Stimulated activated CD4-positive, alpha-beta T cell treated with anti-CD3 and anti-CD28 coated beads, Interleukin-1b, Interleukin-23, amount 100 ng/mL, for 24 hours (primary cell): ENCODE measurements around the gene MAP3K6.

ENCODE experiments used
- DNase-seq, 4 experiments: peaks; one replicate each; pipeline ENCODE4 v3.0.0-alpha.2; 2020; ENCODE audit warnings: low read depth in 4 of 4, low spot score in 1 of 4

Gene MAP3K6

DNA sequence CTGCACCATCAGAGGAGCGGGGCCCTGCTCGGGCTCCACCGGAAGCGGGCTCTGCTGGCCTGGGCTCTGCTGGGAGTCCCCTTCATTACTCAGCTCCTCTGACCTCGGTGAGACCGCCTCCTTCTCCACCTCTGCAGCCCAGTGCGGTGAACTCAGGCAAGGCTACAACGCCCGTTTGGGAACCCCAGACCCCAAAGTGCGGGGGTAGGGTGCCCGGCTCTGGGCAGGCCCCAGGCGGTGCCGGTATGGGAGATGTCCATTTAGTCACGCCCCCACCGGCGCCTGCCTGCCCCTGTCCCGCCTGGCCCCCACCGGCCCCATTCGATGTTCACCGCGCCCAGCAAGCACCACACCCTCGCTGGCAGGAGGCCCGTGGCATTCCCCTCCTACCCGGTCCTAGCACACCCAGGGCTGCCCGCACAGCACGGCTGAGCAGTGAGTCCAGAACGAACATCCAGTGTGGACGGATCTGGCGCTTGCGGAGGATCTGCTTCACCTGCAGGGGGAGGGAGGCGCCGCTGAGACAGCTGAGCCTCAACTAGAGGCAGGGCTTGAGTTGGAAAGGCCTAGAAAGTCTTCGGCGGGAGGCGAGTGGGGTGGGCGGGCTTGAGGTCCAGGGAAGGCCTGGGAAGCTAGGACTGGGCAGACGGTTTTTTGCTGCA is 10.0 kb downstream of the MAP3K6 start:
- DNase-seq = no peak

DNA sequence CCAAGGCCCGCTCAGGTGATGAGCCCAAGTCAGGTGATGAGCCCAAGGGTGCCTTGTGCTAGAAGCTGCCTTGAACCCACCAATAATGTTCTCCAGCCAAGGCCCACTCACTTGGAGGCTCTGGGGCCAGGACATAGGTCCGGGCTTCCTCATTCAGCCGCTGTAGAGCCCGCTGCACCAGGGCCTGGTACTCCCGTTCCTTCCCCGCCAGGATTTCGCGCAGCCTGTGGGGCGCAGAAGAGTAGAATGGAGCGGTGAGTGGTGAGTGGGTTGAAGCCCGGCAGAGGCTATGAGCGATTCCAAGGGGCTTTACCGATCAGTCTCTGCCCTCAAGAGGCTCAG is 10.5 kb downstream of the MAP3K6 start:
- no peak for DNase-seq

DNA sequence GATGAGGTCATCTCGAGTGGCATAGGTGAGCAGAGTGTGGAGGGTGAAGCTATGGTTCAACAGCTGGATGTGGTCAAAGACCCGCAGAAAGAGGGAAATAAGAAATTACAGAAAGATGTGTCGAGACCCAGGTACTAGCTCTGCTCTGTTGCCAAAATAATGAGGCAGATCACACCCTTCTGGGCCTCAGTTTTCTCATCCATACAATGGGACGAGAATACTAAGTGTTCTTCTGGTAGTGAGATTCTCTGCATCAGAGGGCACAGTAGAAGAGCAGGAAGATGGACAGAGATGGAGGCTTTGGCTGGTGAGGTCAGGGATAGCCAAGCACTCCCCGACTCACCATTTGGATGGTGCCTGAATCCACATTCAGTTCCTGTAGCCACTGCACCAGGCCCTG is 11.1 kb downstream of the MAP3K6 start:
- DNase-seq = no peak

DNA sequence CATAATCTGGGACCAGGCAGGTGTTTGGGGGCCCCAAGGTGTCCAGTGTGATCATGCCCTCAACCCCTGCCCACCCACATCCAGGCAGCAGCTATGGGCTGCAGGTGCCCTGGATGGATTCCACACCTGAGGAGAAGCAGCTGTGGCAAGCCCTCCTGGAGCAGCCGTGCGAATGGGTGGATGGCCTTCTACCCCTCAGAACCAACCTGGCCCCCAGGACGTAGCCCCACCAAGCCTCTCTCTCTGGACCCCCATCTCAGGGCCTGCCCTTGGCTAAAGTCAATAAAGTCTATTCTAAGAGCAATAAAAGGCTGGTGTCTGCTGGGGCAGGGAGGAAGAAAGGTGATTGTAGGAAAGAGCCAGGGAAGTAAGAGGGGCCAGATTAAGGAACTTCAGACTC is 13.1 kb downstream of the MAP3K6 start:
- no peak for DNase-seq

DNA sequence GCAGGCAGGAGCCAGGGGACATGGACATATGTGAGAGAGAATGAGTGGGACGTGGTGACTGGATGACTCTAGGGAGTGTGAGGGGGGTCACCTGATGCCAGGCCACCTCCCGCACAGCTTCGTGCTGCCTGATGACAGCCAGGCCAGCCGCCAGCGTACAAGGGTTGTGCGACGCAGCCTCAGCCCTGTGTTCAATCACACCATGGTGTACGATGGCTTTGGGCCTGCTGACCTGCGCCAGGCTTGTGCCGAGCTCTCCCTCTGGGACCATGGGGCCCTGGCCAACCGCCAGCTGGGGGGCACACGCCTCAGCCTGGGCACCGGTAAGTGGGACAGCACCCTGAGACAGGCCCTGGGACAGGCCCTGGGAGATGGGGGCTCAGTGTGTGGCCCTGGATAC is 13.6 kb downstream of the MAP3K6 start:
- DNase-seq = no peak

DNA sequence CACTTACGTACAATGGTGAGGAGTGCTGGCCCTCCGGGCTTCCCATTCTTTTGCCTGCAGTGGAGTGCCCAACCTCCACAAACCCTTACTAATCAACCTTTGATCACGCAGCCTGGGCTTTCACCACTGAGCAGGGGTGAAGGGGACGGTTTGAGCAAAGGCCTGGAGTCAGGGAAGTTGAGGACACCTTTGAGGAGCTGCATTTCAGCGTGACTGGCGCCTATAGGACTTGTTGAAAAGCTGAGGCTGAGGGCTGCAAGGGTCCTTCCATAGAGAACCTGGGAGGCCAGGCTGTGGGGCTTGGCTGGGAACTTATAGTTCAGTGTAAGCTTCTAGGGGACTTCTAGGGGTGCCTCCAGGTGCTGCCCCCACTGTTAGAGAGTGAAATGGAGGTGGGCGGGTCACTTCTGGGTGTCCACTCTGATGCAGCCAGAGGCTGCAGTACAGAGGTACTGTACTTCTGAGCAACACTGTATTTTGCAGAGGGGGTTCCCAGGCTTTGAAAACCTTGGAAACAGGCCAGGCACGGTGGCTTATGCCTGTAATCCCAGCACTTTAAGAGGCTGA is 15.1 kb downstream of the MAP3K6 start:
- no peak for DNase-seq

DNA sequence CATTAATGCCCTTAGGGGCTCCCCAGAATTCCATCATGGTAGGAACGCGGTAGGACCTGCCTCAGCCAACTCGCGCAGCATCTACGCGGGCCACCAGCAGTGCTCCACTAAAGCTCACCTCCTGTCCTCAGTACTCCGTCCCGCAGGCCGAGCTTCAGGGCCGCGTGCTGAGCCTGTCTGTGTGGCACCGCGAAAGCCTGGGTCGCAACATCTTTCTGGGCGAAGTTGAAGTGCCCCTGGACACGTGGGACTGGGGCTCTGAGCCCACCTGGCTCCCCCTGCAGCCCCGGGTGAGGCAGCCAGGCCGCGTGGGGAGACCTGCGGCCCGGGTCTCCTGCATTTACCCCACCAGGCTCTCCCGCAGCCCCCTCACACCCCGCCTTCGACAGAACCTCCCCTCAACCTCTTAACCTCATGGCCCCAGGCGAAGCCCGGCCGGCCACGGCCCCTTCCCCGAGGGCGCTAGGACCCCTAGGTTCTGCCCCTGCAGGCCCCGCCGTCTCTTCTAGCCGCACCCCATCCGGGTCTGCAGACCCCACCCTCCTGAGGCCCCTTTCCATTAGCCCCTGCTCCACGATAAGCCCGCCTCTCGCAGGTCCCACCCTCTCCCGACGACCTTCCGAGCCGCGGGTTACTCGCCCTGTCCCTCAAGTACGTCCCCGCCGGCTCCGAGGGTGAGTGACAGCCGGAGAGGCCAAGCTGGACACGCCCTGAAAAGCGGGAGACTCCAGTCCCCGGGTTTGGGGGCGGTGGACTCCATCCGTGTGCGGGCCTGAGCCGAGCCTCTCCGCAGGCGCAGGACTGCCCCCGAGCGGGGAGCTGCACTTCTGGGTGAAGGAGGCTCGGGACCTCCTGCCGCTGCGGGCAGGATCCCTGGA is 15.9 kb downstream of the MAP3K6 start:
- no peak for DNase-seq

DNA sequence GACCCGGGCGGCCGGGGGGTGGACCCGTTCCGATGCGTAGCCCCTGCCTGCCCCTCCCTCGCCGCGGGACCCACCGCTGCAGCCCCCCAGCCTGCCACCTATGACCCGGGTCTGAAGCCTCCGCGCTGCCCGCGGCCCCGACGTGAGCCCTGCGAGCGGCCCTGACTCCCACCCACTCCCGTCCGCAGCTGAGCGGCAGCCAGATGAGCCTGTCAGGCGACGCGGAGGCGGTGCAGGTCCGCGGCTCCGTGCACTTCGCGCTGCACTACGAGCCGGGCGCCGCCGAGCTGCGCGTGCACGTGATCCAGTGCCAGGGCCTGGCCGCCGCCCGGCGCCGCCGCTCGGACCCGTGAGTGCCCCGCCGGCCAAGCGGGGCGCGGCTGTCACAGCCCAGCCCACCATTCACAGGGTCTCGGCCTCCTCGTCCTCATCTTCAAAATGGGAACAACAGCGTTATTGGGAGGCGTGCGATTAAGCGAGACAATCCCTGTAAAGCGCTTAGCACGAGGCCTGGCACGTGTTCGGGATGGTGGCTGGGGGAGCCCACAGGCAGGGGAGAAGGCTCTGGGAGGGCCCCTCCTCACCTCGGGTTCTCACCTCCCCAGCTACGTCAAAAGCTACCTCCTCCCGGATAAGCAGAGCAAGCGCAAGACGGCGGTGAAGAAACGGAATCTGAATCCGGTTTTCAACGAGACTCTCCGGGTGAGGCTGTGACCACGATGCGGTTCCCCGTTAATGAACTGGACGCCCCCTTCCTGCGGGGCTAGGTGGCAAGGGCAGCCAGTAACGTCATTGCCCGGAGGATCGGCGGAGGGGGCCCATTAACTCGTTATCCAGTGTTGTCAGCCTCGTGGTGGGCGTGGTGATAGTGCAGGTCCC is 16.7 kb downstream of the MAP3K6 start:
- DNase-seq = no peak

DNA sequence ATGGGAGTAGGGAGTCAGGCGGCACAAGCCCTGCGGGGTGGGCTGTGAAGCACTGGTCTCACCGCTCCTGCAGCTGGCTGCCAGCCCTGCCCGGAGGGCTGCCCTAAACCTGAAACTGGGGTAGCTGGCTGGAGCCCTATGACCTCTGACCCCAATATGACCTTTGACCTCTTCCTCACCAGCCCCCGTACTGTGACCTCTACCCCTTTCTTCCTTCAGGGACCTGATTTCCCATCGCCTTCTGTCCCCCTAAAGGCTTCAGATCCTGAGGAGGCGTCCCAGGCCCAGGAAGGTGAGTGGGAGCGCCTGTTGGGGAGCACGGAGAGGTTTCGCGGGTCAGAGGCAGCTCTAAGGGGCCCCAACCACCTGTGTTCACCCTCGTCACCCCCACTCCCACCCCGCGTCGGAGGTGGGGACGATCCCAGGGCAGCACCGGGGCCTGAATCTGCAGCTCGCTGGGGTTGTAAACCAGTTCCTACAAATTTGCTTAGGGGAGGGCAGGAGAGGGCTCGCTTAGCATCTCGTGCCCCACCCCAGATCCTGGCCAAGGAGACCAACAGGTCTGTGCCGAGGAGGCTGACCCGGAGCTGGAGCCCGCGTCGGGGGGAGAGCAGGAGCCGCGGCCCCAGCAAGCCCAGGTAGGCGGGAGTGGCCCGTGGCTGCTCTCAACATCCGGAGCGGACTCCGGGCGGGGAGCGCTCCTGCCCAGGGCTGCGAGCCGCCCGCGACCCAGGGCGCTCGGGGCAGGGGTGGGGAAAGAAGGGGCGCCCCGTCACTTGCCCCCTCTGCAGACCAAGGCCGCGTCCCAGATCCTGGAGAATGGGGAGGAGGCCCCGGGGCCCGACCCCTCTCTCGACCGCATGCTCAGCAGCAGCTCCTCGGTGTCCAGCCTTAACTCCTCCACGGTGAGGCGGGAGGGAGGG is 17.6 kb downstream of the MAP3K6 start:
- DNase-seq = no peak

DNA sequence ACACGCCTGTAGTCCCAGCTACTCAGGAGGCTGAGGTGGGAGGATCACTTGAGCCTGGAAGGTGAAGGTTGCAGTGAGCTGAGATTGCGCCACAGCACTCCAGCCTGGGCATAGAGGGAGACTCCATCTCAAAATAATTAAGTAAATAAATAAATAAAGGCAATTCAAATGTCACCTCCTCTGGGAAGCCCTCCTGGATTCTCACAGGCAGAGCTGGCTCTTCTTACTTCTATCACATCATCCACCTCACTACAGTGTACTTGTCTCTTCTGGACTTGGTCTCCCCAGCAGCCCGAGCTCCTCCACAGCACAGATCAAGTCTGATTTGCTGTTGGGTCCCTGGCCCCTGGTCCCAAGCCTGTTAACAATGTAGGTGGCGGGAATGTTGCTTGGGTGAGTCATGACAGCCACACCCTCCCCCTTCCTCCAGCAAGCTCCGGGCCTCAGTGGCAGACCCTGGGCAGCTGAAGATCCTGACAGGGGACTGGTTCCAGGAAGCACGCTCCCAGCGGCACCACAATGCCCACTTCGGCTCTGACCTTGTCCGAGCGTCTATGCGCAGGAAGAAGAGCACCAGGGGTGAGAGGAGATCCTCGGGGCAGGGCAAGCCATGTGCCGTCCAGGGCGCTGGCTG is 19.7 kb downstream of the MAP3K6 start:
- DNase-seq = no peak

DNA sequence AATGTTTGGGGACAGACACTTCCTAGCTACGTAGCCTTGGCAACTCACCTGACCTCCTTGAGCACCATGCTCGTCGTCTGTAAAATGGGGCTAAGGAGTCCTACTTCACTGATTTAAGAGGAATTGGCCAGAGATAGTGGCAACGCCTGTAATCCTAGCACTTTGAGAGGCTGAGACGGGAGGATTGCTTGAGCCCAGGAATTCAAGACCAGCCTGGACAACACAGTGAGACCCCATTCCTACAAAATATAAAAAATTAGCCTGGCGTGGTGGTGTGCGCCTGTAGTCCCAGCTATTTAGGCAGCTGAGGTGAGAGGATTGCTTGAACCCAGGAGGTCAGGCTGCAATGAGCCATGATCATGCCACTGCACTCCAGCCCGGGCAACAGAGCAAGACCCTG is 20.4 kb downstream of the MAP3K6 start:
- DNase-seq = no peak

DNA sequence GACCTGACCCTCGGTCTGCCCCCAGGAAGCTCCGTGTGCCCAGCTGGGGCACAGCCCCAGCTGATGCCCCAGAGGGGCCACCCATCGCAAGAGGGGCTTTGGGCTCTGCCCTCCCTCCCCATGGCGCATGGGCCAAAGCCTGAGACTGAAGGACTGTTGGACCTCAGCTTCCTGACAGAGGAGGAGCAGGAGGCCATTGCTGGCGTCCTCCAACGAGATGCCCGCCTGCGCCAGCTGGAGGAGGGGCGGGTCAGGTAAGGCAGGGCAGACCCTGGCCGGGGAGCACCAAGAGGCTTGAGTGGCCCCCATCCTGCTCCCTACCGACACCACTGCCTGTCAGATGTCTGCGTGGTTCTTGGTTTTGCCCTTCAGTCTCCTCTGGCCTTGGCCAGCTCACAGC is 21.5 kb downstream of the MAP3K6 start:
- DNase-seq = no peak

DNA sequence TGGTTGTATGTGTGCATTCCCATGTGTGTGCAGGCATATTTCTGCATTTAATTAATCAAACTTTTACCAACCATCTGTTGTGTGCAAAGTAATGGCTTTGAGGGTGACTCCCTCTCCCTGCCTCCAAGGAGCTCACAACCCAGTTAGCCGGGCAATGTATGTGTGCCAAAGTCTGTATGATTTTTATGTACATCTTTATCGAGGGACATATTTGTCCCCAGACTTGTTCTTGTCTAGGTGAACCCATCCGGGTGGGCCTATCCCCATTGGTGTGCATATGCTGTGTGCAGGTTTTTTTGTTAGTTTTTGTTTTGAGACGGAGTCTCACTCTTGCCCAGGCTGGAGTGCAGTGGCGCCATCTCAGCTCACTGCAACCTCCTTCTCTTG is 23.1 kb downstream of the MAP3K6 start:
- DNase-seq = no peak

DNA sequence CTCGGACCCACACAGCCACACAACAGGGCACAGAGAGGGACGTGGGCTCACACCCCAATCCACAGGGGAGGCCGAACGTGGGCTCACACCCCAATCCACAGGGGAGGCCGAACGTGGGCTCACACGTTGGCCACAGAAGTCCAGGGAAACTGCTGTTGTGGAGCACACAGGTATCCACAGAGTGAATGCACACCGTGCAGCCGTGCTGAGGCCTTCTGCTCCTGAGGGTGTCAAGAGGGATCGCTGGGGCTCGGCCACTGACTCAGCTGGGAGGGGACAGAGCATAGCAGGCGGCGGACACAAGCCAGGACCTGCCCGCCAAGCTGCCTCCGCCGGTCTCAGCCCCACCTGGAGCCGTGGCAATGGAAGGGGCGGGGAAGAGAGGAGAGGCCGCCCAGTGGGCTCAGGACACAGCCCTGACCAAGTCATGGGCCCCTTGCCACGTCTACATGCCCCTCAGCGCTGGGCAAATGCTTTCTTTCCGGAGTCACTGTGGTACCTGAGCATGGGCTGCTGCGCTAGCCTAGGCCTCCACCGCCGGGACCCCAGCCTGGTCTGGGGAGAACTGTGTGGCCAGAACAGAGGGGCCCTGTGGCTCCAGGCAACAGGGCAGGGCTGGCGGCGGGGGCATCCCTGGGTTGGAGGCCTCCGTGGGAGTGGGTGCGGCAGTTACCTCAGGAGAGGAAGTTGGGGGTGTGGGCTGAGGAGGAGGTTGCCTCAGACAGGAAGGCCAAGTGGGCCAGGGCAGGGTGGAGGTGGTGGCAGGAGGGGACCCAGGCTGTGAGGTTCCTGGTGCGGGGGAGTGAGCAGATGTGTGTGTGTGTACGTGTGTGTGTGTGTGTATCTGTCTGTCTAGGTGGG is 23.8 kb downstream of the MAP3K6 start:
- DNase-seq = peak in 1 of 4 experiments; percentile 43

DNA sequence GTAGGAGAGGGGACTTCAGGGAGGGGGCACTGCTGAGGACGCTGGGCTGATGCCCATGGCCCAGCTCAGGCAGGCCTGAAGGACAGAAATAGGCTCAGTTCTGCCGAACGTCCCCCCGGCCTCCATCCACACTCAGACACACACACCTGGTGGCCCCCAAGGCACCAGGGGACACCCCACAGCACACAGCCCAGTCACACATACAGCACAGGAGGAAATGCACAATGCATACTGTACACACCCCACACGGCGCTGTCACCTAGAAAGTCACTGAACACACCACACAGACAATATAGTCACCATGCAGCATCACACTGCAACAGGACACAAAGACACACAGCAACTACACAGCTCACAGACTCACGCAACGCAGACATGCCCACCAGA is 24.4 kb downstream of the MAP3K6 start:
- DNase-seq = no peak

DNA sequence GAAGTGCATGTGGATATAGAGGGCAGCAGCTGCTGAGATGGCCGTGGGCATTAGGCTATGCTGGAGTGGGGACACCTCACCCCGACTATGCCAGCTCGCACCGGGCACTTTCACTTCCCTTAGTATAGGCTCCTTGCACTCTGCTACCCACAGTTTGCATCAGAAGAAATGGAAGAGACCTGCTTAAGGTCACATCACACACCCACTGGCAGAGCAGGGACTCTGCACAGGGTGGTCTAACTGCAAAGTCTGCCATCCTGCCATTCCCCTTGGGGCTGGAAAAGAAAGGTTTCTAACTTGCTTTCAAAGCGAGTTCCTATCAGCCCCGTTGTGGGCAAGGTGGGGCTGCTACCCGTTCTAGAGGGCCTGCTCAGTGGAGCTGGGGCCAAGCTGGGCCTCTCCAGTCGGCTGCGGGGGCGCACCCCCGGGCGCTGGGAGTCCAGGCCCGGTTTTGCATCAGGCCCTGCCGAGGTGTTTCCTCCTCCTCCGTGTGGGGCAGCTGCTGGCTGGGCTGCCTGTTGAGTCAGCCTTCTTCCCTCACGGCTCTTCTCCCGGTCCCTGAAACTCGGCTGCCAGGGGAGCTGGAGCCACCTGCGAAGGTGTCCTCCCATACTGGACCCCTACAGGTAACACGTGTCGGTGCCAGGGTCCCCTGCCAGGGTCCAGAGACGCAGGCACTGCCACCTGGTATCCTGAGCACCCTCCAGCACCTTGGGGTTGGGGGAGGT is 25.1 kb downstream of the MAP3K6 start, which contains the start of gene SYTL1:
Gene SYTL1, plus strand, starts transcription at position 498 of the 728 bp plus-strand sequence. CDS start 3,313 bp downstream, outside the sequence.
- peak in 1 of 4 experiments; percentile 51 for DNase-seq

DNA sequence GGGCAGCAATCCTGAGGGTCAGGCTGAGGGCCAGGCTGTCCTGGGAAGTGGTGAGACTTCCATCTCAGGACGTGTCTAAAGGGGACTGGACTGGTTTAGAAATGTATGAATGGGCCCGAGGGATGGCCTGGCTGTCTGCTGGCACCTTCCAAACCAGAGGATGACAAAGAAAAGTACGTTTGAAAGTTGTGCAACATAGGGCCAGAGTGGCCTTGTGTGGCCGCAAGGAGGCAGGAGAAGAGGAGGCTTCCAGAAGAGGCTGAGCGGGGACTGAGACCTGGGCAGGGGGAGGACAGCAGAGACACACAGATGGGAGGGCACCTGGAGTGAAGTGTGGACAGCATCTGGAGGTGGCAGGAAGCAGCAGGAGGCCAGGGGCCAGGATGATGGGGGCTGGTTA is 27.5 kb downstream of the MAP3K6 start:
- no peak for DNase-seq

DNA sequence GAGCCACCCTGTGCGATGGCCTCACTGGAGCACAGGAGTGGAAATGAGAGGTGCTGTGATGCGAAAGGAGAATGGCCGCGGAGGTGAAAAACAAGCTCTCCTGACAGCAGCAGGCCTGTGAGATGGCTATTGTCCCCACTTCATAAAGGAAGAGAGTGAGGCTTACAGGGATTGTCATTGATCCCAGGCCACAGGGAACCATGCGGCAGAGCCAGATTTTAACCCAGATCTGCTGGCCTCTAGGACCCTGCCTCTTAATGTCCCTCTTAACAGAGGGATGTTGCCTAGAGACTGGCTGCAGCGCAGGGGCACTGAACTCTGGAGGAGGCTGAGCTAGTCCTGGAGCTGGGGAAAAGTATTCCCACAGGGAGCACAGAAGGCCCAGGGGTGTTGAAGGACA is 28.0 kb downstream of the MAP3K6 start:
- DNase-seq = no peak
